OCI-LY3 (cell line): Measurements from ENCODE around the gene NGEF.

Experiments used
- CTCF ChIP-seq: fragments of 200-600, 300-600 bp; sonication (generic); IDR thresholded peaks from 2 replicates; pipeline ENCODE4 v1.5.1; 2014; ENCODE audit warnings: antibody characterized with exemption, low read length, low read depth
- EZH2phosphoT487 ChIP-seq: fragments of 200-600 bp; shearing (Covaris generic); IDR thresholded peaks from 2 replicates; pipeline ENCODE4 v1.6.1; 2018; ENCODE audit warnings: antibody characterized with exemption, mixed run types, low read depth

DNA sequence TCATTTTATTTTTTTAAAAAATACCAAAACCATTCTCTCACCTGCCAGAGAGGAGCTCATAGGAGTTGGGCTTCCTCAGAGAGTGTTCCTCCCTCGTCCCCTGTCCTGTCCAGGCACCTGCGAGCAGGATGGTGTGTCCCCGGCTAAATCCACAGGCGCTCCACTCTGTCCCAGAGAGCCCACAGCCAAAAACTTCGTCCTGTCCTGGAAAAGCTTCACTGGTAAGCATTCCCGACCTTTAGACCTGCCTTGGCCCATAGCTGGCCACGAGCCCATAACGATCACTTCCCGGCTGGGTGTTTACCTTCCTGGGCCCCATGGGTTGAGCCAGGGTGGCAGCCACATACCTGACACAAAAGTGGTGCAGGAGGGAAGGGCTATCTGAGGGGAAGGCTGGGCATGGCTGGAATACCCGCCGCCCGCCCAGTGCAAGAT, at the start of gene NGEF:
- TF ChIP-seq CTCF (no peak), EZH2phosphoT487 (no peak)
